ENCODE measurements around the gene NECTIN2.
A peak's percentile ranks its signal among the peaks of the same experiment; 100 is the strongest.

Gene NECTIN2

DNA sequence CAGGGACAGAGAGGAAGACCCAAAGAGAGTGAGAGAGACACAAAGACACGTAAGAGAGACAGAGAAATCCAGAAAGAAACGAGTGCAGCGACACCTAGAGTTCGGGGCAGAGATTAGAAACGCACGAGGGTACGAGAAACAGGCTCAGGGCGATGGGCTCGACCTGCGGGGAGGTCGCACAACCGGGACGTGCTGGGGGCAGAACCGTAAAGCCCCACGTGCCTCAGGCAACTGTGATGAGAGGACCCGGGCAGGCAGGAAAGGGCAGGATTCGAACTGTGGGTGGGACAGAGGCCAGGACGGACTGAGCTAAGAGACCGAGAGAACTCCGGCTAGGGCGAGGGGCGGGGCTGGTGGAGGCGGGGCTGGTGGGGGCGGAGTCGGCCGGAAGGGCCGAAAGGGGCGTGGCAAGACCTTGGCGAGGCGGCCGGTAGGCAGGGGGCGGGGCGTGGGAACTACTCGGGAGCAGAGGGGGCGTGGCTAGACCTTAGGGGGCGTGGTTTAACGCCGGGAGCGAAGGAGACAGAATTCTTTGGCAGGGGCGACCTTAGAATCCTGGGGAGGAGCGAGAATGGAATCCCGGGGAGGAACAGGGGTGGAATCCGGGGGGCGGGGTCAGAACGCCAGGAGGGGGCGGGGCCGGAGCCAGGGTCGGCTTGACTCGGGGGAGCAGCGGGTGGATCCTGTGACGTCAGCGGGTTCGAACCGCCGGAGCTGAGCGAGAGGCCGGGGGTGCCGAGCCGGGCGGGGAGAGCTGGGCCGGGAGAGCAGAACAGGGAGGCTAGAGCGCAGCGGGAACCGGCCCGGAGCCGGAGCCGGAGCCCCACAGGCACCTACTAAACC is at the start of gene NECTIN2:
NECTIN2 (plus strand) TSS at position 686 of the 843 bp plus-strand sequence. CDS start 229 bp downstream, outside the sequence.
- TF ChIP-seq, protein P1, sequence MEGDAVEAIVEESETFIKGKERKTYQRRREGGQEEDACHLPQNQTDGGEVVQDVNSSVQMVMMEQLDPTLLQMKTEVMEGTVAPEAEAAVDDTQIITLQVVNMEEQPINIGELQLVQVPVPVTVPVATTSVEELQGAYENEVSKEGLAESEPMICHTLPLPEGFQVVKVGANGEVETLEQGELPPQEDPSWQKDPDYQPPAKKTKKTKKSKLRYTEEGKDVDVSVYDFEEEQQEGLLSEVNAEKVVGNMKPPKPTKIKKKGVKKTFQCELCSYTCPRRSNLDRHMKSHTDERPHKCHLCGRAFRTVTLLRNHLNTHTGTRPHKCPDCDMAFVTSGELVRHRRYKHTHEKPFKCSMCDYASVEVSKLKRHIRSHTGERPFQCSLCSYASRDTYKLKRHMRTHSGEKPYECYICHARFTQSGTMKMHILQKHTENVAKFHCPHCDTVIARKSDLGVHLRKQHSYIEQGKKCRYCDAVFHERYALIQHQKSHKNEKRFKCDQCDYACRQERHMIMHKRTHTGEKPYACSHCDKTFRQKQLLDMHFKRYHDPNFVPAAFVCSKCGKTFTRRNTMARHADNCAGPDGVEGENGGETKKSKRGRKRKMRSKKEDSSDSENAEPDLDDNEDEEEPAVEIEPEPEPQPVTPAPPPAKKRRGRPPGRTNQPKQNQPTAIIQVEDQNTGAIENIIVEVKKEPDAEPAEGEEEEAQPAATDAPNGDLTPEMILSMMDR (IDR thresholded peaks at IDR 0.05; ENCODE audit: insufficient read depth, low read depth, low read length, missing control alignments), result peak; percentile 59
- H3K4me3 ChIP-seq (ENCODE audit: low read depth, low read length), result peak within 1 kb of the TSS; percentile 48
- peak; percentile 96 for DNase-seq (ENCODE audit: low read depth)

DNA sequence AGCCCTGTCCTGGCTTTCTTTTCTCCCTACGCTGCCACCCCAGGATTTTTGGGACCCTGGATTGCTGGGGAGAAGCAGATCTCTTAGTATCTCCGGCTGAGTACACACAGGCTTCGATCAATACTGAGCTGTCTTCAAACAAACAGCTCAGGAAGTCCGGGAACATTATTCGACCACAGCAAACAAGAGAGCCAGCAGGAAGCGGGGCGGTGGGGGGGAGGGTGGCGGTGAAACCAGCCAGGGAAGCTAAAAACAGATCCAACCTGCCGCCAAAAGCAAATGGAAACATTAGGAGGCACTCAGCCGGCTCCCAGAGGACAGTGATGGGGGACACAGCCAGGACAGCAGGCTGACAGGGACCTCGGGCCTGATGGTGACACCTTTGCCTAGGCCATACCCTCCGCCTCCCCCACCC is 49.4 kb upstream of the NECTIN2 start:
- TF ChIP-seq, protein P1 (IDR thresholded peaks at IDR 0.05; ENCODE audit: insufficient read depth, low read depth, low read length, missing control alignments), result no peak
- DNase-seq (ENCODE audit: low read depth), result peak; percentile 49

DNA sequence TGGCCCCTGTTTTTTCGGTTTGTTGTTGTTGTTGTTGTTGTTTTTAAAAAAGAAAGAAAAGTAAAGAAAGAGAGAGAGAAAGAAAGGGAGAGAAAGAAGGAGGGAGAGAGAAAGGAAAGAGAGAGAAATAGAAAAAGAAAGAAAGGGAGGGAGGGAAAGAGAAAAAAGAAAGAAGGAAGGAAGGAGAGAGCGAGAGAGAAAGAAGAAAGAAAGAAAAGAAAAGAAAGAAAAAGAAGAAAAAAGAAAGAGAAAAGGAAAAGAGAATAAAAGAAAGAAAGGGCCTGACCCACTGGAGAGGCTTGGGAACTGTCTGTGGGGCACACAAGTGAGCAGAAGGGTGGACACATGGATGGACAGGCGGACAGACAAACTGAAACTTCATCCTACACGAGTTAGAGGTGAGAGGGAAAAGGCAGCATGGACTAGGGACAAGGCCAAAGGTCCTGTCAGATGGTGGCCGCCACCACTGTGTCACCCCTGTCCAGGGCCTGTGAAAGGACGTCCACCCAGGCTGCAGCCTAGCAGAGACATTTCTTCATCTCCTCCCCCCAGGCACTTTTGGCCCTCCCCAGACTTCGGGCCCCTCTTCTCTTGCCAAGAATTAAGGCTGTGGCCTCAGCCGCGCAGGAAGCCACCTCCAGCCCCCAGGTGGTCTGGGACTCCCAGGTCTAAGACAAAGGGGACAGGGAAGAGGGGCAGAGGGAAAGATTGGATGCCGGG is 46.3 kb upstream of the NECTIN2 start:
- TF ChIP-seq, protein P1 (IDR thresholded peaks at IDR 0.05; ENCODE audit: insufficient read depth, low read depth, low read length, missing control alignments), result no peak
- no peak for DNase-seq (ENCODE audit: low read depth)
- no peak overlapping the region for H3K4me3 ChIP-seq (ENCODE audit: low read depth, low read length)

More for the DNA sequence above, 49.4 kb upstream of the NECTIN2 start:
- no peak overlapping the region for H3K4me3 ChIP-seq (ENCODE audit: low read depth, low read length)

DNA sequence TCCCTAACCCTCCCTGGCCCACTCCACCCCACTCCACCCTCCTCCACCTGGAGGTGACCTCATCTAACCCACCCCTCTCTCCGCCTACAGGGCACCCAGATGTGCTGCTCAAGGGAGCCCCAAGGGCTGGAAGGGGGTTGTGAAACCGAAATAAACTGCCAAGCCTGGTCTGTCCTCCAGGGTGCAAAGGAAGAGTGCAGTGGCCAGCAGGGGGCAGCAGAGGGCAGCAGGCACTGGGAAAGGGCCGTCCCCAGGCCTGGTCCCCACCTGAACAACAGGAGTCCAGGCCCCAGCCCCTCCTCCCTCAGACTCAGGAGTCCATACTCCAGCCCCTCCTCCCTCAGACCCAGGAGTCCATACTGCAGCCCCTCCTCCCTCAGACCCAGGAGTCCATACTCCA is 45.6 kb upstream of the NECTIN2 start:
- no peak overlapping the region for H3K4me3 ChIP-seq (ENCODE audit: low read depth, low read length)
- DNase-seq (ENCODE audit: low read depth), result peak; percentile 88
- TF ChIP-seq, protein P1 (IDR thresholded peaks at IDR 0.05; ENCODE audit: insufficient read depth, low read depth, low read length, missing control alignments), result peak; percentile 99

DNA sequence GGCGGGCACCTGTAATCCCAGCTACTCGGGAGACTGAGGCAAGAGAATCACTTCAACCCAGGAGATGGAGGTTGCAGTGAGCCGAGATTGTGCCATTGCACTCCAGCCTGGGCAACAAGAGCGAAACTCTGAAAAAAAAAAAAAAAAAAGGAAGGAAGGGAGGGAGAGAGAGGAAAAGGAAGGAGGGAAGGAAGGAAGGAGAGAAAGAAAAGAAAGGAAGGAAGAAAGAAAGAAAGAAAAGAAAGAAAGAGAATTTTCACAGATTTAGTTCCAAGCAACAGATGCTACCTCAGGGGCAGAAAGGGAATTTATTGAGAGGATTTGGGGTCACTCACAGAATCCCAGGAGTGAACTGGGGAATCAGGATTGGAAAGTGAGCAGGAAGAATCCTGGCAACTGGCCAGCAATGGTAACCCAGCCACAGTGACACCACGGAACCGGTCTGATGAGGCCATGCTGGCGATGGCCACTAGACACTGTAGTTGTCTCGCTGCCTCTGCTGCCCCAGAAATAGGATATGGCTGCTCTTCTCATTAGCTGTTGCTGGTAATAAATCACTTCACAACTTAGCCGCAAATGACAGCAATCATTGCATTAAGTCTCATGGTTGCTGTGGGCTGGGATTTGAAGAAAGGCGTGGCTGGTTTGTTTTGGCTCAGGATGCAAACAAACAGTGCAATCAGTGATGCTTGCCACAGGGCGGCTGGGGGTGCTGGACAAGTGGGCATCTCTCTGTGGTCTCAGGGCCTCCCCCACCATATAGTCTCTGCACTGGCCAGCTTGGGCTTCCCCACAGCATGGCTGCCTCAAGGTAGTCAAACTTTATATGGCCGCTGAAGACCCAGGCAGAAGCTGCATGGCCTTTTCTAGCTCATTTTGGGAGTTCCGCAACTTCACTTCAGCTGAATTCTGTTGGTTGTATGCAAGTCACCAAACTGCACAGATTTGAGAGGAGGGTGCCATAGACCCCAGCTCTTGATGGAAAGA is 42.4 kb upstream of the NECTIN2 start:
- H3K4me3 ChIP-seq (ENCODE audit: low read depth, low read length), result no peak overlapping the region
- TF ChIP-seq, protein P1 (IDR thresholded peaks at IDR 0.05; ENCODE audit: insufficient read depth, low read depth, low read length, missing control alignments), result no peak
- DNase-seq (ENCODE audit: low read depth), result no peak

DNA sequence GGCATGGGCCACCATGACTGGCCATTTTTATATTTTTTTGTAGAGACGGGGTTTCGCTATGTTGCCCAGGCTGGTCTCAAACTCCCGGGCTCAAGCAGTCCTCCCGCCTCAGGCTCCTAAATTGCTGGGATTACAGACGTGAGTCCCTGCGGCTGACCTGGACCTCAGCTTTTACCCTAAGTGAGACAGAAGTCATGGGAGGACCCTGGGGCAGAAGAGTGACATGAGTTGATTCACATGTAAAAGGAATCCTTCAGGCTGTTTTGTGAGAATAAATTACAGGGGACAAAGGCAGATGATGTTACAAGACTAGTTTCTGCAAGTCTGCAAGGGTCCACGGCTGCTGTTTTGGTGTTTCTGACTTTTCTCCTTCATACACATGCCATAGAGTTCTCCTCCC is 39.8 kb upstream of the NECTIN2 start:
- DNase-seq (ENCODE audit: low read depth), result no peak
- no peak overlapping the region for H3K4me3 ChIP-seq (ENCODE audit: low read depth, low read length)
- TF ChIP-seq, protein P1 (IDR thresholded peaks at IDR 0.05; ENCODE audit: insufficient read depth, low read depth, low read length, missing control alignments), result no peak
